Fibroblast of skin of right biceps (primary cell): ENCODE results near the gene HRC.
A peak's percentile ranks its signal among the peaks of the same experiment; 100 is the strongest.
"Not testable (repeated sequence)": the region's sequence is repeated elsewhere in the genome, so short reads cannot be mapped to it uniquely, and the experiment has no call there.

Experiments
- DNase-seq: peaks from one replicate; pipeline ENCODE4 v3.0.0-alpha.2; 2013

Gene HRC

GRCh38 chr19:49155005-49155819 is at the start of gene HRC:
HRC (minus strand) TSS chr19:49155396; CDS start chr19:49155237, 159 bp downstream.
- DNase-seq = no peak

- DNase-seq = no peak
These were observed 45.8 kb upstream of the HRC start for GRCh38 chr19:49201042-49201441.

- DNase-seq = peak; percentile 17
These were observed 45.2 kb upstream of the HRC start for GRCh38 chr19:49200238-49200862.

GRCh38 chr19:49196527-49197240 is 41.5 kb upstream of the HRC start:
- DNase-seq = no peak

- DNase-seq = no peak
These were observed 39.2 kb upstream of the HRC start for GRCh38 chr19:49194408-49194807.

- DNase-seq = no peak
These were observed 38.7 kb upstream of the HRC start for GRCh38 chr19:49193822-49194394.

GRCh38 chr19:49190781-49191180 is 35.6 kb upstream of the HRC start:
- no peak for DNase-seq

- DNase-seq = no peak
These were observed 34.1 kb upstream of the HRC start for GRCh38 chr19:49189259-49189658.

- no peak for DNase-seq
These were observed 33.5 kb upstream of the HRC start for GRCh38 chr19:49188626-49189200.

- no peak for DNase-seq
These were observed 30.9 kb upstream of the HRC start for GRCh38 chr19:49186108-49186507.

GRCh38 chr19:49182848-49183375 is 27.7 kb upstream of the HRC start:
- DNase-seq = no peak

GRCh38 chr19:49182010-49182847 is 27.0 kb upstream of the HRC start:
- DNase-seq = not testable (repeated sequence)

- no peak for DNase-seq
These were observed 25.5 kb upstream of the HRC start for GRCh38 chr19:49180659-49181058.

GRCh38 chr19:49173198-49173597 is 18.0 kb upstream of the HRC start:
- DNase-seq = no peak

GRCh38 chr19:49168421-49168820 is 13.2 kb upstream of the HRC start:
- DNase-seq = no peak

- DNase-seq = no peak
These were observed 12.7 kb upstream of the HRC start for GRCh38 chr19:49167857-49168409.

GRCh38 chr19:49165865-49166301 is 10.7 kb upstream of the HRC start:
- no peak for DNase-seq

GRCh38 chr19:49165111-49165750 is 10.0 kb upstream of the HRC start:
- DNase-seq = no peak

GRCh38 chr19:49161987-49162386 is 6.8 kb upstream of the HRC start:
- no peak for DNase-seq

GRCh38 chr19:49160450-49161189 is 5.4 kb upstream of the HRC start:
- no peak for DNase-seq
